Gastroesophageal sphincter (tissue), 4 donors: ENCODE results near the gene RBM15B. TPM values are rescaled to one million over a fixed set of nuclear protein-coding genes. Genes with fewer than 3 reads are reported as not detected.

Experiments
- ATAC-seq: fragments of 150-250 bp; one replicate; pipeline ENCODE4 v1.9.1; 2016; ENCODE audit warnings: mild to moderate bottlenecking, moderate library complexity
- H3K27ac ChIP-seq, 4 donors: fragments of 200-600 bp; sonication (generic) in 3 of 4; 1 replicate in 3 of 4; 2 replicates in 1 of 4; pipeline ENCODE4 v1.5.1; 2016 to 2019
- H3K27me3 ChIP-seq: fragments of 200-600 bp; sonication (generic); one replicate; pipeline ENCODE4 v1.5.1; 2019
- H3K36me3 ChIP-seq, 2 donors: fragments of 200-600 bp; sonication (generic); one replicate each; pipeline ENCODE4 v1.5.1; 2019; ENCODE audit warnings: control low read depth in 1 of 2
- H3K4me1 ChIP-seq, 3 donors: fragments of 200-600 bp; sonication (generic); 1 replicate in 2 of 3; 2 replicates in 1 of 3; pipeline ENCODE4 v1.5.1; 2016 to 2019; ENCODE audit warnings: control low read depth in 2 of 3
- H3K4me3 ChIP-seq, 2 donors: fragments of 200-600 bp; sonication (generic); one replicate each; pipeline ENCODE4 v1.5.1; 2019; ENCODE audit warnings: mild to moderate bottlenecking in 1 of 2, moderate library complexity in 1 of 2
- H3K9me3 ChIP-seq, 3 donors: fragments of 200-600 bp; sonication (generic); one replicate each; pipeline ENCODE4 v1.5.1; 2017 to 2019; ENCODE audit warnings: control low read depth in 2 of 3
- EP300 ChIP-seq: sonication (generic); formaldehyde crosslinking; IDR thresholded peaks from one replicate; pipeline ENCODE4 v1.6.1; 2017; ENCODE audit warnings: antibody characterized with exemption, mild to moderate bottlenecking
- POLR2A ChIP-seq, 2 donors: fragments of 450-650 bp; IDR thresholded peaks; one replicate each; pipeline ENCODE4 v1.6.1; 2017; ENCODE audit warnings: antibody characterized with exemption in 2 of 2, mild to moderate bottlenecking in 2 of 2, moderate library complexity in 1 of 2
- POLR2AphosphoS5 ChIP-seq: sonication (generic); formaldehyde crosslinking; IDR thresholded peaks from one replicate; pipeline ENCODE4 v1.6.1; 2017; ENCODE audit warnings: antibody characterized with exemption
- WGBS, 2 donors: methylation state at CpG; one replicate each; pipeline ENCODE4 v1.1.5; 2018; ENCODE audit warnings: low coverage in 1 of 2; 5-methylcytosine and 5-hydroxymethylcytosine counted together
- total RNA-seq, 4 donors: library from RNA; depleted of rRNA; stranded (reverse); fragments of >200 nt; gene quantifications; one replicate each; pipeline ENCODE4 v1.1.0, GENCODE V29; 2016
- TF ChIP-seq, protein P1 (sequence below), 4 experiments: fragments of 200-600 bp in 2 of 4; fragments of 450-650 bp in 2 of 4; sonication (generic) in 1 of 4; IDR thresholded peaks; one replicate each; pipeline ENCODE4 v1.5.1; 2017 to 2019; ENCODE audit warnings: antibody characterized with exemption in 4 of 4, mild to moderate bottlenecking in 2 of 4, moderate library complexity in 2 of 4

Gene RBM15B
- total RNA-seq, 4 donors from 2014 or later: 28.5 to 51.1 (median 32.7) TPM

DNA sequence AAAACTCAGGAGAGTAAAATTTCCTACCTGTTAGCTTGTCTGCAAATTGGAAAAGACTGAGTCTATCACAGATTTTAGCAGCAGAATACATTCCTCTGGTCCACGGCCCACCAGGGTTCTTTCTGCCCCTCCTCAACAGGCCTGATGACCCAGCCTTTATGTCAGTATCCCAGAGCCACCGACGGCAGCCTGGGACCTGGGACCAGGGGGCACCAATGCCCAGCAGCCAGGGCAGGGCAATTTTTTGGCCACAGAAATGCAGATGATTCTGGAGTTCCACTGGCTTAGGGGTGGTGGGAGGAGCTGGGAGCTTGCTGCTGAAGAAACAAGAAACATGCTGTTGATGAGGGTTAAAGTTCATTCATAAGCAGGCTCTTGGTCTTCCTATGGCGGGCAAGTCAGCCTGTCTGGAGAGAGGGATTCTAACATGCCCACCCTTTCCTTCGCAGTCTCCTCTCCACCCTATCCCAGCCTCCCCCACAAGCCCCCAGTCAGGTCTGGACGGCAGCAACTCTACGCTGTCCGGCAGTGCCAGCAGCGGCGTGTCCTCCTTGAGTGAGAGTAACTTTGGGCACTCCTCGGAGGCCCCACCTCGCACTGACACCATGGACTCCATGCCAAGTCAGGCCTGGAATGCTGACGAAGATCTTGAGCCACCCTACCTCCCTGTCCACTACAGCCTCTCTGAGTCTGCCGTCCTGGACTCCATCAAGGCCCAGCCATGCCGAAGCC, 10.3 kb upstream of the RBM15B start:
- TF ChIP-seq EP300 (no peak), POLR2AphosphoS5 (no peak), POLR2A (IDR thresholded peaks at IDR 0.05) (no peak)
- TF ChIP-seq, protein P1, sequence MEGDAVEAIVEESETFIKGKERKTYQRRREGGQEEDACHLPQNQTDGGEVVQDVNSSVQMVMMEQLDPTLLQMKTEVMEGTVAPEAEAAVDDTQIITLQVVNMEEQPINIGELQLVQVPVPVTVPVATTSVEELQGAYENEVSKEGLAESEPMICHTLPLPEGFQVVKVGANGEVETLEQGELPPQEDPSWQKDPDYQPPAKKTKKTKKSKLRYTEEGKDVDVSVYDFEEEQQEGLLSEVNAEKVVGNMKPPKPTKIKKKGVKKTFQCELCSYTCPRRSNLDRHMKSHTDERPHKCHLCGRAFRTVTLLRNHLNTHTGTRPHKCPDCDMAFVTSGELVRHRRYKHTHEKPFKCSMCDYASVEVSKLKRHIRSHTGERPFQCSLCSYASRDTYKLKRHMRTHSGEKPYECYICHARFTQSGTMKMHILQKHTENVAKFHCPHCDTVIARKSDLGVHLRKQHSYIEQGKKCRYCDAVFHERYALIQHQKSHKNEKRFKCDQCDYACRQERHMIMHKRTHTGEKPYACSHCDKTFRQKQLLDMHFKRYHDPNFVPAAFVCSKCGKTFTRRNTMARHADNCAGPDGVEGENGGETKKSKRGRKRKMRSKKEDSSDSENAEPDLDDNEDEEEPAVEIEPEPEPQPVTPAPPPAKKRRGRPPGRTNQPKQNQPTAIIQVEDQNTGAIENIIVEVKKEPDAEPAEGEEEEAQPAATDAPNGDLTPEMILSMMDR (IDR thresholded peaks at IDR 0.05): no peak
- Histone ChIP-seq H3K27ac (no peak overlapping the region), H3K9me3 (no peaks in the 10 kb centered on the region), H3K36me3 (peaks cover 0 to 25% of the 10 kb centered on the region in 2 donors), H3K4me3 (no peak overlapping the region), H3K4me1 (peaks cover 0 to 21% (median 5%) of the 10 kb centered on the region in 3 donors), H3K27me3 (no peaks in the 10 kb centered on the region)
- WGBS, 2 donors: 75% methylated on average over 3 of the region's 15 CpGs; no CpG with 5 or more reads in 1 of the 2 donors
- ATAC-seq: no peak

DNA sequence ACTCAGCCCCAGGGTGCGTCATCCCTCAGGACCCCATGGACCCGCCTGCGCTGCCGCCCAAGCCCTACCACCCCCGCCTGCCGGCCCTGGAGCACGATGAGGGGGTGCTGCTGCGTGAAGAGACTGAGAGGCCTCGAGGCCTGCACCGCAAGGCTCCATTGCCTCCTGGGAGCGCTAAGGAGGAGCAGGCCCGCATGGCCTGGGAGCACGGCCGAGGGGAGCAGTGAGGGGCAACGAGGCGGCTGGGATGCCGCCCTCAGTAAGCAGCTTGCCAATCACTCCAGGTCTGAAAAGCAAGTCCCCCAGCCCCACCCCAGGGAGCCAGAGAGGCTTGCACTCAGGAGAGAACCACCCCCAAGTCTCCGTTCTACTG, 9.8 kb upstream of the RBM15B start:
- TF ChIP-seq, protein P1 (IDR thresholded peaks at IDR 0.05): no peak
- TF ChIP-seq POLR2AphosphoS5 (no peak), POLR2A (IDR thresholded peaks at IDR 0.05) (no peak), EP300 (no peak)
- WGBS, 2 donors: 83 to 100% methylated on average over 1 of the region's 18 CpGs
- no peak overlapping the region for H3K27ac ChIP-seq
- H3K4me1 ChIP-seq: peaks cover 0 to 26% (median 10%) of the 10 kb centered on the region in 3 donors
- no peaks in the 10 kb centered on the region for H3K27me3 ChIP-seq
- H3K36me3 ChIP-seq: peaks cover 0 to 20% of the 10 kb centered on the region in 2 donors
- no peak overlapping the region for H3K4me3 ChIP-seq
- H3K9me3 ChIP-seq: no peaks in the 10 kb centered on the region
- ATAC-seq: no peak

DNA sequence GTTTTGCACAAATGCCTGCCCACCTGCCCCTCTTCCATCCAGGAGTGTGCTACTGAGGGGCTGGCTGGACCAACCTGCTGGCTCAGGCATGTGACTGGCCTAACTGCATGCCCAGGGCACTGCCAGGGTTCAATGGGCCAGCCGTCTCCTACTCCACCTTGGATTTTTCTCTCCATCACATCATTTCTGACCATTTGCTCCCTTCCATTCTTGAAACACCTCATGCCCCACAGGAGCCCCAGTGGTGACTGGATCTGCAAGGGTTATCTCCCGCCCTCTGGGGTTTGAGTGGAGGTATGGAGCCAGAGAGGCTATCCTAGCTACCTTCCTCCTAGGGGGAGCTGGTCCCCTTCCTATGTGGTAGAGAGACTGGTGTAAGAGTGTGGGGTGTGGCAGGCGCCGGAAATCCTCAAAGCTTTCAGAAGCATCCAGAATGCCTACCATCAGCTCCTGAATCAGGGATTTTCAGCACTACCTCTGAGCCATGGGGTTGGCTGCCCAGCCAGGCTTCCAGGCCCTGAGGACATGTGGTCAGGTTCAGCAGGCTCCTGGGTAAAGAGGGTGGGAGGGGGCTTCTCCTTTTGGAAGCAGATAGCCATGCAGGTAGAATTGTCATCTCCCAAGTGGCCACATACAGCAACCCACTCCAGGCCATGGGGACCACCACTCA, 8.9 kb upstream of the RBM15B start:
- Histone ChIP-seq H3K27me3 (no peaks in the 10 kb centered on the region), H3K36me3 (peaks cover 0 to 16% of the 10 kb centered on the region in 2 donors), H3K27ac (no peak overlapping the region), H3K4me1 (peaks cover 0 to 35% (median 17%) of the 10 kb centered on the region in 3 donors), H3K9me3 (no peaks in the 10 kb centered on the region), H3K4me3 (no peak overlapping the region)
- ATAC-seq: no peak
- TF ChIP-seq EP300 (no peak), POLR2AphosphoS5 (no peak), POLR2A (IDR thresholded peaks at IDR 0.05) (no peak)
- TF ChIP-seq, protein P1 (IDR thresholded peaks at IDR 0.05): no peak
- WGBS, 2 donors: 78 to 83% methylated on average over 1 to 2 of the region's 4 CpGs

DNA sequence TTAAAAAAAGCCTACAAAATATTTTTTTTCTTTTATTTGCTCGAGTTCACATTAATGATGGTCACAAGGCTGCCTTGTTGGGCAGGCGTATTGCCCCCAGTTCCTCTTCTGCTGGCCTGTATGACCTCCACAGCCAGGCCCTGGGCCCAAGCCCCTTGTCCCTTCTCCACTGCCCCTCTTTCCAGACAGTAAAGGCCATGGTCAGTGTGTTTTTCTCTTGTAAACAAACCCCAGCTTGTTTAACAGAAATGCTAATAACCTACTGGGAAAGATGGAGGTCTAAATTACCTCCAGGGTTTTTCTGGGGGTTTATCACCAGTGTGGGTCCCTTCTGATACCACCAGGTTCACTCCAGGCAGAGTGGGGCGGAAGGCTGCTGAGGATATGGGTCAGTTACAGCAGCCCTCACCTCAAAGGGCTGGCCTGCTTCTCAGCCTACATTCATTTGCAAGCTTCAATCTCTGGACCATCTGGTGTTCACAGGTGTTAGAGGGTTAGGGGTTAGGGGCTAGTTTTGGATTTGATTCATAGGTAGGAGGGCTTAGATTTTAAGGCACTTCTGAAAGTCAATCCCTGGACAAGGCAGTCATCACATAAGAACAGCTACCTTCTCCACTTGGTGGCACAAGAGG, 8.0 kb upstream of the RBM15B start:
- Histone ChIP-seq H3K27ac (no peak overlapping the region), H3K4me1 (peaks cover 0 to 44% (median 18%) of the 10 kb centered on the region in 3 donors), H3K36me3 (peaks cover 0 to 24% of the 10 kb centered on the region in 2 donors), H3K27me3 (no peaks in the 10 kb centered on the region), H3K4me3 (no peak overlapping the region), H3K9me3 (no peaks in the 10 kb centered on the region)
- ATAC-seq: no peak
- TF ChIP-seq EP300: no peak
- no peak for TF ChIP-seq POLR2AphosphoS5
- WGBS, 2 donors: 50 to 82% methylated on average over 1 to 3 of the region's 3 CpGs

GRCh38 chr3:51384055-51384725, 6.9 kb upstream of the RBM15B start:
- WGBS, 2 donors: 0 to 3% methylated on average over 1 to 3 of the region's 29 CpGs
- TF ChIP-seq POLR2A (IDR thresholded peaks at IDR 0.05) (no peak), POLR2AphosphoS5 (no peak), EP300 (no peak)
- TF ChIP-seq, protein P1 (IDR thresholded peaks at IDR 0.05): no peak
- Histone ChIP-seq H3K27me3 (no peaks in the 10 kb centered on the region), H3K27ac (peak overlapping the region; percentile 63 to 95 (median 92)), H3K9me3 (no peaks in the 10 kb centered on the region), H3K4me3 (peak overlapping the region; percentile 59 to 82), H3K36me3 (peaks cover 0 to 35% of the 10 kb centered on the region in 2 donors), H3K4me1 (peaks cover 0 to 46% (median 18%) of the 10 kb centered on the region in 3 donors)
- ATAC-seq: peak; percentile 18
